Measurements from ENCODE around the gene CD83.

The CD83 gene

DNA sequence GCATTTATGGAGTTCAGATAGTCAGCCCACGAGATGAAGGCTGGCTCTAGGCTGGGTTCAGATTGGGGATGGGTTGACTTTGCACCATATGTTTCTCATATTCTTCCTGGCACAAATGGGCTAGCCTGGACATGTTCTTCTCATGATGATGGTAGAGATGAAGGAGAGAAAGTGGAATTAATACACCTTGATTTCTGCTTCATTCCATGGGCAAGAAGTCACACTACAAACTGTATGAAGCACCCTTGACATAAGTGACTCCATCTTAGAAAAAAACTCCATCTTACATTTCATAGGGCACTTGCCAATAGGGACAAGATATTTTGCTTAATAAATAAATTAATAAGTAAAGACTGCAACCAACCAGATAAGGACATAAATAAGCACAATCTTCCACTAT lies 12.0 kb upstream of the CD83 start:
- DNase-seq (ENCODE audit: low spot score), result no peak
- TF ChIP-seq, protein P1, sequence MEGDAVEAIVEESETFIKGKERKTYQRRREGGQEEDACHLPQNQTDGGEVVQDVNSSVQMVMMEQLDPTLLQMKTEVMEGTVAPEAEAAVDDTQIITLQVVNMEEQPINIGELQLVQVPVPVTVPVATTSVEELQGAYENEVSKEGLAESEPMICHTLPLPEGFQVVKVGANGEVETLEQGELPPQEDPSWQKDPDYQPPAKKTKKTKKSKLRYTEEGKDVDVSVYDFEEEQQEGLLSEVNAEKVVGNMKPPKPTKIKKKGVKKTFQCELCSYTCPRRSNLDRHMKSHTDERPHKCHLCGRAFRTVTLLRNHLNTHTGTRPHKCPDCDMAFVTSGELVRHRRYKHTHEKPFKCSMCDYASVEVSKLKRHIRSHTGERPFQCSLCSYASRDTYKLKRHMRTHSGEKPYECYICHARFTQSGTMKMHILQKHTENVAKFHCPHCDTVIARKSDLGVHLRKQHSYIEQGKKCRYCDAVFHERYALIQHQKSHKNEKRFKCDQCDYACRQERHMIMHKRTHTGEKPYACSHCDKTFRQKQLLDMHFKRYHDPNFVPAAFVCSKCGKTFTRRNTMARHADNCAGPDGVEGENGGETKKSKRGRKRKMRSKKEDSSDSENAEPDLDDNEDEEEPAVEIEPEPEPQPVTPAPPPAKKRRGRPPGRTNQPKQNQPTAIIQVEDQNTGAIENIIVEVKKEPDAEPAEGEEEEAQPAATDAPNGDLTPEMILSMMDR (IDR thresholded peaks at IDR 0.05; ENCODE audit: extremely low read depth, missing control alignments), result no peak

DNA sequence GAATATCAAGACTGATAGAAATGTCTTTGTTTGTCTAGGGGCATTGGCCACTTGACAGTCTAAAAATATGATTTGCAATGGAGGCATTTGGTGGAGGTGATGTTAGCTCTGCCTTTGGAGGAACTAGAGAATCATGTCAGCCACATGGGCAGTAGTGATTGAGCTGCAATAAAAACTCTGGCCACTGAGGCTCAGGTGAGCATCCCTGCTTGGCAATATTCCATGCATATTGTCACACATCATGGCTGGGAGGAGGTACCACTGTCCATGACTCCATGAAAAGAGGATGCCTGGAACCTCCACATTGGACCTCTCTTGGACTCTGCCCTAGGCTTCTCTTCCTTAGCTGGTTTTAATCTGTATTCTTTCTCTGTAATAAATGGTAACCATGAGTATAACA lies 10.6 kb upstream of the CD83 start:
- TF ChIP-seq, protein P1 (IDR thresholded peaks at IDR 0.05; ENCODE audit: extremely low read depth, missing control alignments), result no peak
- DNase-seq (ENCODE audit: low spot score), result no peak

- TF ChIP-seq, protein P1 (IDR thresholded peaks at IDR 0.05; ENCODE audit: extremely low read depth, missing control alignments), result no peak
- DNase-seq (ENCODE audit: low spot score), result no peak
Observed at GRCh38 chr6:14107711-14108494, 9.7 kb upstream of the CD83 start.

DNA sequence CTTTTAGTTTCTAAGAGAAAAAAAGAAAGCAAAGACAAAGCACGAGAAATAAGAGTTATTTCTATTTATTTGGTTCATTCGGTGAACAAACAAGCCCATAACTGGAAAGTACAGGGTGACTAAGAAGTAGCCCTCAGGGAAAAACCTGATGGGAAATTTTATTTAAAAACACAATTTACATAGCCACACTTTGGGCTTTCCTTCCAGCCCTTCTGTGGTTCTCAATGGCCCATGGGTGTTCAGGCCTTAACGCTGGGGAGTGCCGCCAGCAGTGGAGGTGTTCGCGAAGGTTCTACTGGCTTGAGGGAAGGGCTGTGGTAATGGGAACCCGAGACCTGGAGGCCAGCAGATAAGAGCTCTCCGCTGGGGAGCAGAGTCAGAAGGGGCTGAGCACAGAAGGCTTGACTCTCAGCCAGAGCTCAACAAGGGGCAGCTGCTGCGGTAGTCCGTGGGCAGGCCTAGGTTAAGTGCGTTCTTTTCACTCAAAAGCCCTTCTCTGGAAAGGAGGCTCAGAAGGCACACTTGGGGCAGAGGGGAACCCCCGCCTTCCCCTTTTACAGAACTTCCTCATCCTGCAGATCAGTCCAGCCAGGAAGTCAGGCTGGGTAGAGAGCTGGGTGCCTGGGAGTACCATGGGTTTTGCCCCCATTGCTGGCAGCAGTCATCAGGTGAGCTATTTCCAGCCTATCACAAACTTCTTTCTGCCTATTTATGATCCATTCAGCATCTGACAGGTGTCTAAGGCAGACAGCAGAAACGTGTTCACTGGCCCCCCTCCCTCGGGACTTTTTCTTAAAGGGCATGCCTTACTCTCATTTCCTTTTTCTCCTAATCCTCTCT lies 8.8 kb upstream of the CD83 start:
- DNase-seq (ENCODE audit: low spot score), result peak; percentile 73
- TF ChIP-seq, protein P1 (IDR thresholded peaks at IDR 0.05; ENCODE audit: extremely low read depth, missing control alignments), result no peak

GRCh38 chr6:14109411-14109826 lies 8.2 kb upstream of the CD83 start:
- no peak for DNase-seq (ENCODE audit: low spot score)
- TF ChIP-seq, protein P1 (IDR thresholded peaks at IDR 0.05; ENCODE audit: extremely low read depth, missing control alignments), result no peak

DNA sequence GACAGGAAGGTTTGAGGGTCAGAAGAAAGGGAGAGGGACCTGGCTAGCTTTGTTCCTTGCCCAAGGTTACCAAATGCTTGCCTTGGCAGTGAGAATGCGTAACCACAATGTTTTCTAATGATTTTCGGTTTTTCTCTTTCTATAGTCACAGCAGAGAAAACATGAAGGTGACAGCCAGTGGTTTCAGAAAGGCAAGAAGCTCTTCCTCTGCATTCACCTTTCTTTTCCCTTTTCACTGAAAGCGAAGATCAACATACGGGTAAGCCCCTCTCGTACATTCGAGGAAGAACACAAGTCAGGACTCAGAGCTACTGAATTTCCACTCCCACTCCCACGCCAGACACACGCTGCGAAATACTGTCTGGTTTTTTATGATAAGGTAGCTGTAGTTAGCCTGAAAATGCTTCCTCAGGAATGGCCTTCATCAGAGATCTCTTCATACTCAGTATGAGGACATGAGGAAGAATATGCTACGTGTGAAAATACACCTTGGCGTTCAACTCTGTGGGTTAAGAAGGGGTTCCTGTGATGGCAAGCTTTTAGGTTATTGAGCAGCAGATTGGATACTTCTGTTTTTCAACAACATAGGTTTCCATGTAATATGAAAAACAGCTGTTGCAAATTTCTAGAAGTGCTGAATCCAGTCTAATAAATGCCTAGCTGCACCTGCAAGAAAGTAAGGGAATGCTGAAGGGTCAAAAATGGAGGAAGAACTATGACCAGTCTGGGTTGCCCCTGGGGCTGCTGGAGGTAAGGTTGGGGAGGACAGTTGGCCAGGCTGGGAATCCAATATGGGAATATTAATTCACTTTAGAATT lies 7.4 kb upstream of the CD83 start:
- peak; percentile 59 for DNase-seq (ENCODE audit: low spot score)
- TF ChIP-seq, protein P1 (IDR thresholded peaks at IDR 0.05; ENCODE audit: extremely low read depth, missing control alignments), result no peak
